ENCODE measurements around the gene S100A7.

S100A7 gene

GRCh38 chr1:153460551-153460950 is at the start of gene S100A7:
TSS of gene S100A7 (minus strand) at chr1:153460651. CDS start at chr1:153459013, 1,638 bp downstream.
- TF ChIP-seq, protein P1, sequence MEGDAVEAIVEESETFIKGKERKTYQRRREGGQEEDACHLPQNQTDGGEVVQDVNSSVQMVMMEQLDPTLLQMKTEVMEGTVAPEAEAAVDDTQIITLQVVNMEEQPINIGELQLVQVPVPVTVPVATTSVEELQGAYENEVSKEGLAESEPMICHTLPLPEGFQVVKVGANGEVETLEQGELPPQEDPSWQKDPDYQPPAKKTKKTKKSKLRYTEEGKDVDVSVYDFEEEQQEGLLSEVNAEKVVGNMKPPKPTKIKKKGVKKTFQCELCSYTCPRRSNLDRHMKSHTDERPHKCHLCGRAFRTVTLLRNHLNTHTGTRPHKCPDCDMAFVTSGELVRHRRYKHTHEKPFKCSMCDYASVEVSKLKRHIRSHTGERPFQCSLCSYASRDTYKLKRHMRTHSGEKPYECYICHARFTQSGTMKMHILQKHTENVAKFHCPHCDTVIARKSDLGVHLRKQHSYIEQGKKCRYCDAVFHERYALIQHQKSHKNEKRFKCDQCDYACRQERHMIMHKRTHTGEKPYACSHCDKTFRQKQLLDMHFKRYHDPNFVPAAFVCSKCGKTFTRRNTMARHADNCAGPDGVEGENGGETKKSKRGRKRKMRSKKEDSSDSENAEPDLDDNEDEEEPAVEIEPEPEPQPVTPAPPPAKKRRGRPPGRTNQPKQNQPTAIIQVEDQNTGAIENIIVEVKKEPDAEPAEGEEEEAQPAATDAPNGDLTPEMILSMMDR (conservative IDR thresholded peaks at IDR 0.05; ENCODE audit: low read length) = no peak
- no peak for DNase-seq (ENCODE audit: low read depth)

GRCh38 chr1:153509729-153510354 is 49.4 kb upstream of the S100A7 start:
- no peak for DNase-seq (ENCODE audit: low read depth)
- TF ChIP-seq, protein P1 (conservative IDR thresholded peaks at IDR 0.05; ENCODE audit: low read length) = peak; percentile 69
- no peak overlapping the region for H3K4me3 ChIP-seq (ENCODE audit: low read length)

More at GRCh38 chr1:153460551-153460950, at the start of gene S100A7:
- no peak within 1 kb of the TSS for H3K4me3 ChIP-seq (ENCODE audit: low read length)

DNA sequence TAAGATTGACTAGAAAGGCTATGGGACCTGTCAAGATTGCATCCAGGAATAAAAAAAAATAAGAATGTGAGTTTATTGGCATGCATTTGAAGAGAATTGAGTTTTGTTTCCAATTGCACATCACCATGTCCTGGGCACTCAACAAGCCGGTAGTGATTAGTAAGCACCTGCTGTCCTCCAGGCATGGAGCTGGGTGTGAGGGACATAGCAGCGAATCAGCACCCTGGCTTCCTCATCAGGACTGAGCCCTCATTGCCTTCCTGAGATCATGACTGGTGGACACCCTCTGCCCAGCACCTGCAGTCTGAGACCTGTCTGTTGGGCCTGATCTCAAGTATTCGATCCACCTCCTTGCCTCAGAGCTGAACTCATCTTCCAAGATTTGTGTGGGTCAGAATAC is 48.6 kb upstream of the S100A7 start:
- no peak for DNase-seq (ENCODE audit: low read depth)
- H3K4me3 ChIP-seq (ENCODE audit: low read length) = no peak overlapping the region
- TF ChIP-seq, protein P1 (conservative IDR thresholded peaks at IDR 0.05; ENCODE audit: low read length) = no peak

- no peak overlapping the region for H3K4me3 ChIP-seq (ENCODE audit: low read length)
- TF ChIP-seq, protein P1 (conservative IDR thresholded peaks at IDR 0.05; ENCODE audit: low read length) = no peak
- no peak for DNase-seq (ENCODE audit: low read depth)
Observed at GRCh38 chr1:153507926-153508583, 47.6 kb upstream of the S100A7 start.

- DNase-seq (ENCODE audit: low read depth) = peak; percentile 88
- H3K4me3 ChIP-seq (ENCODE audit: low read length) = peak overlapping the region; percentile 37; the same call in 1 of the 2 replicates
- TF ChIP-seq, protein P1 (conservative IDR thresholded peaks at IDR 0.05; ENCODE audit: low read length) = no peak
Observed at GRCh38 chr1:153506831-153507413, 46.5 kb upstream of the S100A7 start.

DNA sequence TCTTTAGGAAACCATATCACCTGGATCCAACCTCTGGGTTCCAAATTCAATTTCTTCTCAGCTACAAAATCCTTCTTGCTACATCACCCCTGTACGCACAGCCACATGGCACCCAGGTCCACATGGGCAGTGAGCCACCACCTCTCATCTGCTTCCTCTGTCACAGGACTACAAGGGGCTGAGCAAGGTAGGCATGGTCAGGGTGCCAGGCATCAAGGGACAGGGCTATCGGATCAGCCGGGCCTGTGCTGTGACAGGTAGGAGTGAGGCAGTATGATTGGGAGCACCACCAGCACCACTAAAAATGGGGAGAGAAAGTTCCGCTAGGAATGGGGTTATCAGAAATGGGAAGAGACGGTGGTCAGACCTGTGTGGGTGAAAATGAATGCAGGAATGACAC is 45.9 kb upstream of the S100A7 start:
- no peak for DNase-seq (ENCODE audit: low read depth)
- TF ChIP-seq, protein P1 (conservative IDR thresholded peaks at IDR 0.05; ENCODE audit: low read length) = no peak

More for the DNA sequence above, 45.9 kb upstream of the S100A7 start:
- H3K4me3 ChIP-seq (ENCODE audit: low read length) = no peak overlapping the region
